ENCODE measurements around the gene ZBTB46.
A peak's percentile ranks its signal among the peaks of the same experiment; 100 is the strongest.

The ZBTB46 gene

DNA sequence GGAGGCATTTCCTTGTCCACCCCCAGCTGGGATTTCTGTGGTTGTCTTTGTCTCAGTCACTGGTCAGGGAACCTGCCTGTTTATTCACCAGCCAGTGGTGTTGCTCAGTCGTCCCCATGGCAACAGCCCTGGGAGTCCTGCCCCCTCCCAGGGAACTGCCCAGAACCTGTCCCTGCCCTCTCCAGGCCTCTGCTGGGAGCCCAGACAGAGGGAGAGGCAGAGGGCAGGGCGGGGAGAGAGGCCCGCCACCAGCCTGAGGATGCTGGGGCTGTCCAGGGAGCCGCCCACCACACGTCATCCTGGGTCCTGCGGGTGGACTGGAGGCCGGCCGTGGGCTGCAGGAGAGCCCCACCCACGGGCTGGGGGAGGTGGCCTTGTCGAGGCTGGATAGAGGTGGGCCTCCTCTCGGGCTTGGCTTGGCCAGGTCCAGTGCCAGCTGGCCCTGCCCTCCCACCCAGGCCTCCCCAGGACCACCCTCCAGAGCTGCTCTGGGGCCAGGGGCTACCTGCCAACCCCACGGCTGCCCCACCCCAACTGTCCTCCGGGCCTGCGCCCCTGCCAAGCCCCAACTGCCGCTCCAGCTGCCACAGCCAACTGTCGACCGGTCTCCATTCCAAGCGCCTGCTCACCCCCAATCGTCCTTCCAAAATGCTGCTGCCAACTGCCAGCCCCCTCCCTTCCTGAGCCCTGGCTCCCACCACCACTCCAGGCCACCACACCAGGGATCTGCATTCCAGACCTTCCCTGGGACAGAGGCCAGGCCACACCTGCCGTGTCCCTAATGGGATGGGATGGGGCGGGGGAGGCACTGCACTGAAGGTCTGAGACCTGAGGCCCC lies 4.2 kb upstream of the ZBTB46 start:
- peak; percentile 97 for TF ChIP-seq ZFHX2 (tag by site-specific recombination; conservative IDR thresholded peaks at IDR 0.05)
- TF ChIP-seq ZNF76 (tag by site-specific recombination; IDR thresholded peaks at IDR 0.05; ENCODE audit: borderline replicate concordance, low read depth), result 0 out of 2 replicates have a peak, but pooled peaks have one; percentile 27
- TF ChIP-seq ZNF544 (tag by site-specific recombination; IDR thresholded peaks at IDR 0.05), result no peak
- no peak for TF ChIP-seq ZNF26 (tag by site-specific recombination; IDR thresholded peaks at IDR 0.05)
- peak; percentile 69 for TF ChIP-seq ZBTB48 (tag by site-specific recombination; IDR thresholded peaks at IDR 0.05)
- TF ChIP-seq ZNF174 (tag by site-specific recombination; IDR thresholded peaks at IDR 0.05), result no peak
- TF ChIP-seq SP2 (tag by site-specific recombination; IDR thresholded peaks at IDR 0.05), result peak; percentile 76
- TF ChIP-seq ZNF341 (tag by site-specific recombination; IDR thresholded peaks at IDR 0.05; ENCODE audit: low read depth), result peak; percentile 84
- peak; percentile 90 for TF ChIP-seq KLF1 (tag by site-specific recombination; IDR thresholded peaks at IDR 0.05)
- TF ChIP-seq ZNF707 (tag by site-specific recombination; IDR thresholded peaks at IDR 0.05), result no peak
- TF ChIP-seq EGR2 (tag by site-specific recombination; IDR thresholded peaks at IDR 0.05; ENCODE audit: low read depth), result peak; percentile 85
- TF ChIP-seq ZNF362 (tag by site-specific recombination; IDR thresholded peaks at IDR 0.05), result no peak
- TF ChIP-seq, protein P1, sequence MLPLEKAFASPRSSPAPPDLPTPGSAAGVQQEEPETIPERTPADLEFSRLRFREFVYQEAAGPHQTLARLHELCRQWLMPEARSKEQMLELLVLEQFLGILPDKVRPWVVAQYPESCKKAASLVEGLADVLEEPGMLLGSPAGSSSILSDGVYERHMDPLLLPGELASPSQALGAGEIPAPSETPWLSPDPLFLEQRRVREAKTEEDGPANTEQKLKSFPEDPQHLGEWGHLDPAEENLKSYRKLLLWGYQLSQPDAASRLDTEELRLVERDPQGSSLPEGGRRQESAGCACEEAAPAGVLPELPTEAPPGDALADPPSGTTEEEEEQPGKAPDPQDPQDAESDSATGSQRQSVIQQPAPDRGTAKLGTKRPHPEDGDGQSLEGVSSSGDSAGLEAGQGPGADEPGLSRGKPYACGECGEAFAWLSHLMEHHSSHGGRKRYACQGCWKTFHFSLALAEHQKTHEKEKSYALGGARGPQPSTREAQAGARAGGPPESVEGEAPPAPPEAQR (tag by site-specific recombination; IDR thresholded peaks at IDR 0.05), result no peak
- TF ChIP-seq HIC1 (tag by site-specific recombination; IDR thresholded peaks at IDR 0.05), result no peak
- peak; percentile 76 for TF ChIP-seq GLIS2 (tag by site-specific recombination; IDR thresholded peaks at IDR 0.05)
- no peak for TF ChIP-seq ZNF561 (tag by site-specific recombination; IDR thresholded peaks at IDR 0.05; ENCODE audit: borderline replicate concordance)
- TF ChIP-seq ZIC2 (tag by site-specific recombination; IDR thresholded peaks at IDR 0.05), result peak; percentile 74
- TF ChIP-seq SP3 (tag by site-specific recombination; IDR thresholded peaks at IDR 0.05), result peak; percentile 66
- 0 out of 2 replicates have a peak, but pooled peaks have one; percentile 27 for TF ChIP-seq KLF17 (tag by site-specific recombination; IDR thresholded peaks at IDR 0.05)
- 0 out of 2 replicates have a peak, but pooled peaks have one; percentile 52 for TF ChIP-seq PATZ1 (tag by site-specific recombination; IDR thresholded peaks at IDR 0.05)
- no peak for TF ChIP-seq ZNF274 (IDR thresholded peaks at IDR 0.05; ENCODE audit: low read length)
- no peak for TF ChIP-seq ZNF274 (tag by site-specific recombination; IDR thresholded peaks at IDR 0.05; ENCODE audit: borderline replicate concordance)
- no peak for TF ChIP-seq ZNF785 (tag by site-specific recombination; IDR thresholded peaks at IDR 0.05)
- peak; percentile 97 for TF ChIP-seq GLIS1 (tag by site-specific recombination; IDR thresholded peaks at IDR 0.05)
- no peak for TF ChIP-seq PRDM1 (tag by site-specific recombination; IDR thresholded peaks at IDR 0.05)
- TF ChIP-seq FEZF1 (tag by site-specific recombination; IDR thresholded peaks at IDR 0.05), result no peak
- CTCF ChIA-PET, result interaction anchor here (0.6 to 1.1 kb wide), 4 partner anchors 49 to 1043 kb away, joined by 3 read pairs; no protein-coding TSS in a partner anchor

More for the DNA sequence above, 4.2 kb upstream of the ZBTB46 start:
- H3K9me3 ChIP-seq (ENCODE audit: control insufficient read depth, insufficient read depth, low read depth, low read length), result no peaks in the 10 kb centered on the region
- H3K27ac ChIP-seq (ENCODE audit: extremely low read depth, low read depth, low read length), result no peak overlapping the region
- no peak overlapping the region for H3K4me3 ChIP-seq (ENCODE audit: low read depth, low read length)
- H3K36me3 ChIP-seq (ENCODE audit: control insufficient read depth in 2 of 2, insufficient read depth in 1 of 2, low read length in 2 of 2), result no peaks in the 10 kb centered on the region
- POLR2A ChIA-PET, result interaction anchor here (0.7 to 1.1 kb wide), 3 partner anchors 29 to 102 kb away, joined by 3 to 4 read pairs (median 3); partner anchors contain the start of gene TPD52L2
- no peaks in the 10 kb centered on the region for H3K4me1 ChIP-seq (ENCODE audit: control insufficient read depth, insufficient read depth, low read length)
